Smooth muscle cell (in vitro differentiated cells): ENCODE measurements around the gene RCN2. TPM values are rescaled to one million over a fixed set of nuclear protein-coding genes. Genes with fewer than 3 reads are reported as not detected.
A peak's percentile ranks its signal among the peaks of the same experiment; 100 is the strongest.

ENCODE experiments used
- DNase-seq: peaks from one replicate; lab custom pipeline; 2025; ENCODE audit not compliant: unreplicated experiment; lab: John Stamatoyannopoulos, UW
- H2AFZ ChIP-seq: fragments of 200-600 bp; sonication (generic); 2 replicates; pipeline ENCODE4 v1.6.0; 2016; ENCODE audit warnings: antibody characterized with exemption, low read depth, mild to moderate bottlenecking
- H3F3A ChIP-seq: fragments of 200-600 bp; sonication (generic); 2 replicates; pipeline ENCODE4 v1.6.0; 2017; ENCODE audit warnings: antibody characterized with exemption, low read depth
- H3K27ac ChIP-seq: fragments of 200-600 bp; sonication (generic); 2 replicates; pipeline ENCODE4 v1.5.1; 2016; ENCODE audit warnings: low read depth, mild to moderate bottlenecking
- H3K27me3 ChIP-seq: fragments of 200-600 bp; sonication (generic); 2 replicates; pipeline ENCODE4 v1.6.1; 2016; ENCODE audit warnings: low read depth, mild to moderate bottlenecking
- H3K36me3 ChIP-seq: fragments of 200-600 bp; sonication (generic); 2 replicates; pipeline ENCODE4 v1.5.1; 2016; ENCODE audit warnings: low read depth
- H3K4me1 ChIP-seq: fragments of 200-600 bp; sonication (generic); 2 replicates; pipeline ENCODE4 v1.5.1; 2016; ENCODE audit warnings: low read depth
- H3K4me2 ChIP-seq: fragments of 200-600 bp; sonication (generic); 2 replicates; pipeline ENCODE4 v1.6.0; 2016; ENCODE audit warnings: mild to moderate bottlenecking
- H3K4me3 ChIP-seq: fragments of 200-600 bp; sonication (generic); 2 replicates; pipeline ENCODE4 v1.5.1; 2016; ENCODE audit warnings: mild to moderate bottlenecking
- H3K79me2 ChIP-seq: fragments of 200-600 bp; sonication (generic); 2 replicates; pipeline ENCODE4 v1.6.0; 2016; ENCODE audit warnings: low read depth, mild to moderate bottlenecking
- H3K9ac ChIP-seq: fragments of 200-600 bp; sonication (generic); 2 replicates; pipeline ENCODE4 v1.6.0; 2016; ENCODE audit warnings: low read depth
- H3K9me3 ChIP-seq: fragments of 200-600 bp; sonication (generic); replicated peaks from 2 replicates; pipeline ENCODE4 v1.5.1; 2016; ENCODE audit warnings: low read depth
- H4K20me1 ChIP-seq: fragments of 200-600 bp; sonication (generic); 2 replicates; pipeline ENCODE4 v1.6.0; 2016; ENCODE audit warnings: low read depth
- WGBS: methylation state at CpG from one replicate; pipeline ENCODE4 v1.1.7; 2016; ENCODE audit warnings: low lambda C conversion rate; 5-methylcytosine and 5-hydroxymethylcytosine counted together
- polyA plus RNA-seq: library from polyadenylated mRNA; unstranded; fragments of >200 nt; fragmentation: Nextera tagmentation; extraction: Ambion mirVana; gene quantifications from 2 replicates; pipeline ENCODE4 v1.2.1, GENCODE V29; 2016
- total RNA-seq: library from RNA; depleted of rRNA; stranded (reverse); fragments of >200 nt; gene quantifications from 2 replicates; pipeline ENCODE4 v1.2.3, GENCODE V29; 2014
- TF ChIP-seq, protein P1 (sequence below): fragments of 200-600 bp; sonication (generic); IDR thresholded peaks from 2 replicates; pipeline ENCODE4 v1.5.1; 2017; ENCODE audit warnings: borderline replicate concordance, mild to moderate bottlenecking, antibody characterized with exemption; ENCODE audit not compliant: insufficient read depth, poor library complexity, severe bottlenecking

RCN2 gene
- total and polyA plus RNA-seq, 2 experiments from 2014 or later: 190 to 200 TPM

DNA sequence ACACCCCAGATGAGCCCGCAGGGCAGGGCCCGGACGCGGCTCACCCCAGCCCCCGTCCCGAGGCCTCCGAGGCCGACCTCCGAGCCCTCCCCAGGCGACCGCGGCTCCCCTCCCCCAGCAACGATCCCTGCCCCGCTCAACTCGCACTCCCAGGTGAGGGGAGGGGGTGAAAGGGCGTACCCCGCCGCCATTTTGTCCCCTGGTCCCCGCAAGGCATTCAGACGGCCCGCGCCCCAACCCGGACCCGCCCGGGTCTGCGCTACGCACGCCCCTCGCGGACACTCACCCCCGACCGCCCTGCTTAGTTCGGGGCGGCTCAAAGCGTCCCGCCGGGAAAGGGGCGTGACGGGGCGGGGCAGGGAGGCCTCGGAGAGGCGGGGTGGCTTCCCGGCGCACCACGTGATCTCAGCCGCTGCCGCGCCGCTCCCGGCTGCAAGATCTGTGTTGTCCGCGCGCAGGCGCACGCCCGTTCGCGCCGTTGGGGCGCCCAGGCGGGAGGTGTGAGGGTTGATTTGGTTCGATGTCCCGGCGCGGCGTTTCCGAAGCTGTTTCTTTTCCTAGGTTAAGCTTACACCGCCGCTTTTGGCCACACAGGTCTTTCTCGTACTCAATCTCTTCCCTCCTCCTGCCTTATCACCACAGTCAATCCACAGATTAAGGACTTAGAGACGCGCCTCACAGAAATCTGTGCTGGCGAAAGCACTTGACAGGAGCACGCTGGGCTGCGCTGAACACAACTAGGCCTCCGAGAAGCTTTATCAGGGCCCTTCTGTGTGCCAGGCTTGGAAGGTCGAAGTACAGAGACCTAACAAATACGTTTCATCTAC is 26.3 kb upstream of the RCN2 start, which contains the start of gene SCAPER:
SCAPER (minus strand) TSS at position 328 of the 827 bp plus-strand sequence. CDS start 21,523 bp downstream, outside the sequence.
- Histone ChIP-seq H3K4me2 (peak within 1 kb of the TSS; percentile 96), H3K36me3 (no peaks in the 10 kb centered on the region), H3K4me3 (peak within 1 kb of the TSS; percentile 98), H3K27me3 (no peaks in the 10 kb centered on the region), H3K27ac (peak within 1 kb of the TSS; percentile 74), H2AFZ (peak within 1 kb of the TSS; percentile 88), H3F3A (peaks cover 9% of the 10 kb centered on the region), H3K9me3 (no peaks in the 10 kb centered on the region), H4K20me1 (no peaks in the 10 kb centered on the region), H3K9ac (peak within 1 kb of the TSS; percentile 86), H3K79me2 (peaks cover 9% of the 10 kb centered on the region), H3K4me1 (peaks cover 9% of the 10 kb centered on the region)
- DNase-seq: peak; percentile 67
- TF ChIP-seq, protein P1, sequence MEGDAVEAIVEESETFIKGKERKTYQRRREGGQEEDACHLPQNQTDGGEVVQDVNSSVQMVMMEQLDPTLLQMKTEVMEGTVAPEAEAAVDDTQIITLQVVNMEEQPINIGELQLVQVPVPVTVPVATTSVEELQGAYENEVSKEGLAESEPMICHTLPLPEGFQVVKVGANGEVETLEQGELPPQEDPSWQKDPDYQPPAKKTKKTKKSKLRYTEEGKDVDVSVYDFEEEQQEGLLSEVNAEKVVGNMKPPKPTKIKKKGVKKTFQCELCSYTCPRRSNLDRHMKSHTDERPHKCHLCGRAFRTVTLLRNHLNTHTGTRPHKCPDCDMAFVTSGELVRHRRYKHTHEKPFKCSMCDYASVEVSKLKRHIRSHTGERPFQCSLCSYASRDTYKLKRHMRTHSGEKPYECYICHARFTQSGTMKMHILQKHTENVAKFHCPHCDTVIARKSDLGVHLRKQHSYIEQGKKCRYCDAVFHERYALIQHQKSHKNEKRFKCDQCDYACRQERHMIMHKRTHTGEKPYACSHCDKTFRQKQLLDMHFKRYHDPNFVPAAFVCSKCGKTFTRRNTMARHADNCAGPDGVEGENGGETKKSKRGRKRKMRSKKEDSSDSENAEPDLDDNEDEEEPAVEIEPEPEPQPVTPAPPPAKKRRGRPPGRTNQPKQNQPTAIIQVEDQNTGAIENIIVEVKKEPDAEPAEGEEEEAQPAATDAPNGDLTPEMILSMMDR: no peak
- WGBS: 2% methylated on average over 33 of the region's 78 CpGs

DNA sequence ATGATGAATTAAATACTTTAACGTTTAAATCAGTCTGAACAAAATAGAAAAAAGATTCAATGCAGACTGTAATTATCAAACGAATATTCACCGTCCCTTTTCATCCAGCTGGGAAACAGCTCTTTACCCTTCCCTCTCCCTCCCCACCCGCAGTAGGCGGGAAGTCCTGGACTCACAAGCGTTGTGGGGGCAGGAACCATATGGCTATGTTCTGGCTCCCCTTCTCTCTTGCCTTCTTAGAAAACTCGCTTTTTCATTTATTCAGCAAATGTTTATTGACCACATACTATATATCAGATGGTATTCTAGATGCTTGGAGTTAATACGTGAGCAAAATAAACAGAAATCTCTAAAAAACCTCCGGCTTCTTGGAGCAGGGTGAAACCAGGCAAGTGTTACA is 25.7 kb upstream of the RCN2 start:
- peak overlapping the region; percentile 88 for H2AFZ ChIP-seq
- H3K36me3 ChIP-seq: no peaks in the 10 kb centered on the region
- peaks cover 9% of the 10 kb centered on the region for H3K4me1 ChIP-seq
- no peak overlapping the region for H3K27ac ChIP-seq
- peak overlapping the region; percentile 98 for H3K4me3 ChIP-seq
- H4K20me1 ChIP-seq: no peaks in the 10 kb centered on the region
- peaks cover 9% of the 10 kb centered on the region for H3K79me2 ChIP-seq
- no peak for DNase-seq
- 46% methylated on average over 9 of the region's 9 CpGs for WGBS
- H3K4me2 ChIP-seq: peak overlapping the region; percentile 96
- H3K27me3 ChIP-seq: no peaks in the 10 kb centered on the region
- peaks cover 9% of the 10 kb centered on the region for H3F3A ChIP-seq
- TF ChIP-seq, protein P1: no peak
- H3K9me3 ChIP-seq: no peaks in the 10 kb centered on the region
- H3K9ac ChIP-seq: no peak overlapping the region

DNA sequence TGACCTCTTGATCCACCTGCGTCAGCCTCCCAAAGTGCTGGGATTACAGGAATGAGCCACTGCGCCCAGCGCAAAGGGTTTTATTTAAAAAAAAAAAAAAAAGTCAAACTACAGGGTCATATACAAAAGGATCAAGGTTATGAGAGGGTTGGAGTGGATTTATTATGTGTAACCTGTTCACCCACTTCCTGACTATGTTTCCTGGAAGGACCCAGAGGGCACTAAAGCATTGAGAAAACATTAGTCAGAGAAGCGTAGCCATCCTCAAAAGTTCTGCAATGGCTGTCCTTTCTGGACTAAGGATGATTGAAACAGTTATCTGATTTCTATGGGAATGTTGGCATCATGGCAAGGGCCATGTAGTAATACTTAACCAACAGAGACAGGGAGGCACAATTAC is 19.1 kb upstream of the RCN2 start:
- Histone ChIP-seq H3K79me2 (no peaks in the 10 kb centered on the region), H3F3A (no peaks in the 10 kb centered on the region), H3K4me3 (no peak overlapping the region), H3K27ac (no peak overlapping the region), H3K9me3 (no peaks in the 10 kb centered on the region), H2AFZ (no peak overlapping the region), H3K9ac (no peak overlapping the region), H3K4me2 (no peak overlapping the region), H4K20me1 (no peaks in the 10 kb centered on the region), H3K4me1 (no peaks in the 10 kb centered on the region), H3K27me3 (peaks cover 18% of the 10 kb centered on the region), H3K36me3 (no peaks in the 10 kb centered on the region)
- WGBS: 90% methylated on average over 4 of the region's 4 CpGs
- DNase-seq: no peak
- TF ChIP-seq, protein P1: no peak
